Keratinocyte (primary cell): ENCODE measurements around the gene NLGN4Y. TPM values are rescaled to one million over a fixed set of nuclear protein-coding genes. Genes with fewer than 3 reads are reported as not detected.

ENCODE experiments used
- DNase-seq: peaks from one replicate; pipeline ENCODE4 v3.0.0-alpha.2; 2011; ENCODE audit warnings: low read depth, missing footprints, low spot score
- FAIRE-seq: peaks from 2 replicates; lab custom pipeline; 2011; peaks lifted over from hg19 to GRCh38; lab: Jason Lieb, UNC
- H2AFZ ChIP-seq: 2 replicates; pipeline ENCODE4 v1.6.0; 2012; ENCODE audit warnings: low read length, control low read depth, inconsistent platforms; ENCODE audit not compliant: control insufficient read depth
- H3K27ac ChIP-seq: 2 replicates; pipeline ENCODE4 v1.5.1; 2011; ENCODE audit warnings: low read length; ENCODE audit not compliant: control insufficient read depth, insufficient read depth
- H3K27me3 ChIP-seq: 3 replicates; pipeline ENCODE4 v1.6.0; 2011; ENCODE audit warnings: low read length; ENCODE audit not compliant: control insufficient read depth, insufficient read depth; ENCODE audit errors: extremely low read depth
- H3K36me3 ChIP-seq, 2 experiments: 2 replicates in 1 of 2; 3 replicates in 1 of 2; pipeline ENCODE4 v1.5.1; 2011; ENCODE audit warnings: low read length in 2 of 2, mild to moderate bottlenecking in 1 of 2; ENCODE audit not compliant: control insufficient read depth in 2 of 2, insufficient read depth in 2 of 2; ENCODE audit errors: extremely low read depth in 1 of 2
- H3K4me1 ChIP-seq: 3 replicates; pipeline ENCODE4 v1.5.1; 2011; ENCODE audit warnings: low read length; ENCODE audit not compliant: control insufficient read depth, insufficient read depth; ENCODE audit errors: extremely low read depth
- H3K4me2 ChIP-seq: 3 replicates; pipeline ENCODE4 v1.6.0; 2011; ENCODE audit warnings: low read depth, low read length; ENCODE audit not compliant: control insufficient read depth, insufficient read depth; ENCODE audit errors: extremely low read depth
- H3K4me3 ChIP-seq, 3 experiments: fragments of 200-600 bp in 1 of 3; sonication (generic) in 1 of 3; 2 replicates in 2 of 3; 3 replicates in 1 of 3; pipeline ENCODE4 v1.5.1; 2011 to 2016; ENCODE audit warnings: low read length in 3 of 3, mild to moderate bottlenecking in 3 of 3, control low read depth in 2 of 3, inconsistent platforms in 1 of 3, low read depth in 1 of 3, mixed read lengths in 1 of 3, mixed run types in 1 of 3, moderate library complexity in 1 of 3; ENCODE audit not compliant: control insufficient read depth in 2 of 3, insufficient read depth in 2 of 3; ENCODE audit errors: extremely low read depth in 1 of 3
- H3K79me2 ChIP-seq: 2 replicates; pipeline ENCODE4 v1.6.0; 2012; ENCODE audit warnings: low read length; ENCODE audit not compliant: control insufficient read depth, insufficient read depth
- H3K9ac ChIP-seq: 3 replicates; pipeline ENCODE4 v1.6.0; 2011; ENCODE audit warnings: low read length; ENCODE audit not compliant: control insufficient read depth, insufficient read depth; ENCODE audit errors: extremely low read depth
- H3K9me1 ChIP-seq: 3 replicates; pipeline ENCODE4 v1.6.0; 2011; ENCODE audit warnings: low read length; ENCODE audit not compliant: control insufficient read depth, insufficient read depth; ENCODE audit errors: extremely low read depth
- H3K9me3 ChIP-seq: 2 replicates; pipeline ENCODE4 v1.5.1; 2012; ENCODE audit warnings: low read depth, low read length; ENCODE audit not compliant: control insufficient read depth
- H4K20me1 ChIP-seq: 3 replicates; pipeline ENCODE4 v1.6.0; 2011; ENCODE audit warnings: low read length; ENCODE audit not compliant: control insufficient read depth, insufficient read depth; ENCODE audit errors: extremely low read depth
- EZH2 ChIP-seq: IDR thresholded peaks from one replicate; pipeline ENCODE4 v1.6.1; 2012; ENCODE audit warnings: inconsistent platforms, mild to moderate bottlenecking, low read length, moderate library complexity
- dilution Hi-C: fragments of 300-500 bp; cut with MboI; formaldehyde crosslinking; loops from one replicate; pipeline ENCODE4 v1.7.0; 2020; ENCODE audit warnings: low sequenced_read_pairs; ENCODE audit not compliant: extremely low pct_ligation_motif_present
- polyA plus RNA-seq, 5 experiments: library from polyadenylated mRNA; depleted of rRNA in 3 of 5; stranded (reverse) in 3 of 5; stranded (forward) in 1 of 5; unstranded in 1 of 5; fragments of >200 nt; gene quantifications; 1 replicate in 1 of 5; 2 replicates in 3 of 5; 3 replicates in 1 of 5; pipeline versions ENCODE4 v1.2.1 to v1.2.3, GENCODE V29; 2011 to 2012; ENCODE audit warnings: missing spikeins in 2 of 5, low read depth in 1 of 5, low replicate concordance in 1 of 5
- TF ChIP-seq, protein P1 (sequence below), 3 experiments: IDR thresholded peaks in 1 of 3; conservative IDR thresholded peaks in 1 of 3; optimal IDR thresholded peaks in 1 of 3; 2 replicates in 2 of 3; 3 replicates in 1 of 3; pipeline versions ENCODE3 to v1.5.1; 2011; ENCODE audit warnings: low read length in 3 of 3, mild to moderate bottlenecking in 3 of 3, moderate library complexity in 2 of 3, control low read depth in 1 of 3, inconsistent platforms in 1 of 3; ENCODE audit not compliant: insufficient read depth in 2 of 3; ENCODE audit errors: extremely low read depth in 1 of 3

Gene NLGN4Y
- polyA plus RNA-seq, 1 donor (not counting 4 experiments of a cell fraction or from before 2014, with no cell fraction given): not detected

- no peak overlapping the region for H3K4me3 ChIP-seq
- no peaks in the 10 kb centered on the region for H3K79me2 ChIP-seq
- dilution Hi-C loops: no loop called here
- H3K4me1 ChIP-seq: no peaks in the 10 kb centered on the region
- no peaks in the 10 kb centered on the region for H4K20me1 ChIP-seq
- H3K9me1 ChIP-seq: no peaks in the 10 kb centered on the region
- no peak for FAIRE-seq
- H2AFZ ChIP-seq: no peak overlapping the region
- no peak for TF ChIP-seq EZH2
- TF ChIP-seq, protein P1, sequence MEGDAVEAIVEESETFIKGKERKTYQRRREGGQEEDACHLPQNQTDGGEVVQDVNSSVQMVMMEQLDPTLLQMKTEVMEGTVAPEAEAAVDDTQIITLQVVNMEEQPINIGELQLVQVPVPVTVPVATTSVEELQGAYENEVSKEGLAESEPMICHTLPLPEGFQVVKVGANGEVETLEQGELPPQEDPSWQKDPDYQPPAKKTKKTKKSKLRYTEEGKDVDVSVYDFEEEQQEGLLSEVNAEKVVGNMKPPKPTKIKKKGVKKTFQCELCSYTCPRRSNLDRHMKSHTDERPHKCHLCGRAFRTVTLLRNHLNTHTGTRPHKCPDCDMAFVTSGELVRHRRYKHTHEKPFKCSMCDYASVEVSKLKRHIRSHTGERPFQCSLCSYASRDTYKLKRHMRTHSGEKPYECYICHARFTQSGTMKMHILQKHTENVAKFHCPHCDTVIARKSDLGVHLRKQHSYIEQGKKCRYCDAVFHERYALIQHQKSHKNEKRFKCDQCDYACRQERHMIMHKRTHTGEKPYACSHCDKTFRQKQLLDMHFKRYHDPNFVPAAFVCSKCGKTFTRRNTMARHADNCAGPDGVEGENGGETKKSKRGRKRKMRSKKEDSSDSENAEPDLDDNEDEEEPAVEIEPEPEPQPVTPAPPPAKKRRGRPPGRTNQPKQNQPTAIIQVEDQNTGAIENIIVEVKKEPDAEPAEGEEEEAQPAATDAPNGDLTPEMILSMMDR (optimal IDR thresholded peaks at IDR 0.05 in 1 of 3, IDR thresholded peaks at IDR 0.05 in 1 of 3, conservative IDR thresholded peaks at IDR 0.05 in 1 of 3; ENCODE audit: extremely low read depth in 1 of 3, insufficient read depth in 2 of 3, low read length in 3 of 3): no peak
- no peak overlapping the region for H3K27ac ChIP-seq
- no peaks in the 10 kb centered on the region for H3K9me3 ChIP-seq
- no peak overlapping the region for H3K4me2 ChIP-seq
- H3K9ac ChIP-seq: no peak overlapping the region
- no peaks in the 10 kb centered on the region for H3K27me3 ChIP-seq
- no peak for DNase-seq
- H3K36me3 ChIP-seq: no peaks in the 10 kb centered on the region
These were observed 253.9 kb downstream of the NLGN4Y start for GRCh38 chrY:14778208-14778607.

GRCh38 chrY:14793104-14793503, 268.8 kb downstream of the NLGN4Y start:
- DNase-seq (no peak), FAIRE-seq (no peak)
- Histone ChIP-seq H3K9me3 (no peaks in the 10 kb centered on the region), H3K4me3 (no peak overlapping the region), H3K79me2 (no peaks in the 10 kb centered on the region), H4K20me1 (no peaks in the 10 kb centered on the region), H2AFZ (no peak overlapping the region), H3K9me1 (no peaks in the 10 kb centered on the region), H3K4me2 (no peak overlapping the region), H3K9ac (no peak overlapping the region), H3K4me1 (no peaks in the 10 kb centered on the region), H3K36me3 (no peaks in the 10 kb centered on the region), H3K27me3 (no peaks in the 10 kb centered on the region), H3K27ac (no peak overlapping the region)
- no peak for TF ChIP-seq EZH2
- TF ChIP-seq, protein P1 (optimal IDR thresholded peaks at IDR 0.05 in 1 of 3, IDR thresholded peaks at IDR 0.05 in 1 of 3, conservative IDR thresholded peaks at IDR 0.05 in 1 of 3; ENCODE audit: extremely low read depth in 1 of 3, insufficient read depth in 2 of 3, low read length in 3 of 3): no peak
- dilution Hi-C loops: no loop called here
